Measurements from ENCODE around the gene CLEC18B. TPM values are rescaled to one million over a fixed set of nuclear protein-coding genes. Genes with fewer than 3 reads are reported as not detected.
"Not testable (repeated sequence)": the region's sequence is repeated elsewhere in the genome, so short reads cannot be mapped to it uniquely, and the experiment has no call there.

CLEC18B gene
- total RNA-seq, 1 donor from 2014 or later = 4.9 TPM

DNA sequence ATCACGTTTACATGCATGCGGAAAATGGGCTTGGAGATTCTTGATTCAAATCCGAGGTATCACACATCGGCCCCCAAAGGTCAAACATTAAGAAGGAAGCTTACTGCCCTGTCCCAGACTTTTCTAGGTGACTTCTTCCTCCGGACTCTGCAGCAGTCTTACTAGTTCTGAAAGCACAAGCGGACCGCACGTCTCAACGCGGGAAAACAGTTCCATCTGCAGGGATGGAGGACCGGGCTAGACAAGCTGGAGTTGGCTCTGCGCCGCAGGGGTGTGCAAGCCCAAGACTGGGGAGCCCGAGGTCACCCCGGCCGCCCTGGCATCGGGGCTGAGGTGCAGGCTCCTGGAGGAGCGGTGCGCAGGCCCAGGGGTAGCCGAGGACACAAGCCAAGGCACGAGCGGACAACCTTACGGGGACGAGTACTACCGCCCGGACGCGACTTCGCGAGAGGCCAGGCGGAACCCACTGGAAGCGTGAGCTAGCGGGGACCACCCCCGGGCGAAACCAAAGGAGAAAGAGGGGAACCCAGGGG lies 53.7 kb downstream of the CLEC18B start:
- H3K4me3 Mint-ChIP-seq (ENCODE audit: unreplicated experiment) = peak overlapping the region; percentile 96
- H3K27me3 ChIP-seq (ENCODE audit: insufficient read depth, low read length); H3K4me1 ChIP-seq (ENCODE audit: insufficient read depth, low read length); H3K9me3 Mint-ChIP-seq (ENCODE audit: unreplicated experiment); H3K9me3 ChIP-seq (ENCODE audit: insufficient read depth, low read depth, low read length); H3K36me3 Mint-ChIP-seq (ENCODE audit: low read depth, unreplicated experiment); FAIRE-seq; H3K36me3 ChIP-seq (ENCODE audit: insufficient read depth, low read length); H3K4me1 Mint-ChIP-seq (ENCODE audit: low read depth, unreplicated experiment); H3K27me3 Mint-ChIP-seq (ENCODE audit: low read depth, unreplicated experiment): not testable (repeated sequence)
- peak; percentile 24 for DNase-seq (ENCODE audit: low read depth)
- H3K27ac Mint-ChIP-seq (ENCODE audit: unreplicated experiment) = peak overlapping the region; percentile 86
- Histone ChIP-seq H2AFZ (ENCODE audit: low read depth, low read length) (peak overlapping the region; percentile 73), H3K9ac (ENCODE audit: low read length) (peak overlapping the region; percentile 91), H3K4me3 (ENCODE audit: insufficient read depth, low read depth, low read length) (peak overlapping the region; percentile 84), H3K27ac (ENCODE audit: low read depth, low read length) (peak overlapping the region; percentile 56), H3K4me2 (ENCODE audit: low read length) (peak overlapping the region; percentile 95), H3K79me2 (ENCODE audit: insufficient read depth, low read length) (peaks cover 44% of the 10 kb centered on the region), H4K20me1 (ENCODE audit: insufficient read depth, low read length) (peaks cover 16% of the 10 kb centered on the region)

DNA sequence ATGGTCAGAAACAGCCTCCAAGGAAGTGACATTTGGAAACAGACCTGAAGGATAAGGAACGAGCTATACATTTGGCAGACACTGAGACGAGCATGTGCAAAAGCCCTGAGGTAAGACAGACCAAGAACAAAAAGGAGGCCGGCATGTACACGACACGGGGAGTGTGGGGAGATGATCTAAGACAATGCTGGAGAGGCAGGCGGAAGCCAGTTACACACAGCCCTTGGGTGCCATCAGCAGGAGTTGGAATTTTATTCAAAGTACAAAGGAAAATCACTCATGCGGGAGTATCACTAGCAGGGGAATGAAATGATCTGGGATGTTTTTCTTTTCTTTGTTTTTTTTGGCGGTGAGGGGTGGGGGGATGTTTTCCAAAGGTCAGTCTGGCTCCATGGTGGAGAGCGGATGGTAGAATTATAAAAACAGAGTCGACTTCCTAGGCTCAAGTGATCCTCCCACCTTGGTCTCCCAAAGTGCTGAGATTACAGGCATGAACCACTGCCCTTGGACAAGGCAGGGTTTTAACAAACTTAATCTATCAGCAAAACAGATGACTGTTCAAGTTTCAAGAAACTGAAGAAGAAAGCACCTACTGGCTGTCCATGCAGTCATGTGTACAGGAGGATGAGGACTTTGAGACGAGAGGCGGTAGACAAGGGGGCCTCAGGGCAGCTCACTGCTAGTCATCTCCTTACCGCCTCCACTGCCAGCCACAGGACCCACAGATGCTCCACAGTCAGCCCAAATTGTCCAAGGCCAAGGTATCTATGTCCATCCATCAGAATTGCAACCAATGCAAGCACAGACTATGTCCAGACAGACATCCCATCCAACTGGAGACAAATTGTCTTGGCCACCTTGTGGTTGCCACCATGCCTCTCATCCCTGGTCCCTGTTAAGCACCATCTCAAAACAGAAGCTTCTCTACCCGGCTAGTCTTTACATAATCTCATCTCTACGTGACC lies 59.4 kb downstream of the CLEC18B start:
- H3K4me3 Mint-ChIP-seq (ENCODE audit: unreplicated experiment); H3K27me3 Mint-ChIP-seq (ENCODE audit: low read depth, unreplicated experiment); H3K4me2 ChIP-seq (ENCODE audit: low read length); H3K9me3 ChIP-seq (ENCODE audit: insufficient read depth, low read depth, low read length); H2AFZ ChIP-seq (ENCODE audit: low read depth, low read length); H3K36me3 Mint-ChIP-seq (ENCODE audit: low read depth, unreplicated experiment); H3K4me1 Mint-ChIP-seq (ENCODE audit: low read depth, unreplicated experiment); H3K27ac Mint-ChIP-seq (ENCODE audit: unreplicated experiment); H3K9ac ChIP-seq (ENCODE audit: low read length); H3K27me3 ChIP-seq (ENCODE audit: insufficient read depth, low read length); DNase-seq (ENCODE audit: low read depth); H3K27ac ChIP-seq (ENCODE audit: low read depth, low read length); H3K9me3 Mint-ChIP-seq (ENCODE audit: unreplicated experiment); H3K4me3 ChIP-seq (ENCODE audit: insufficient read depth, low read depth, low read length); FAIRE-seq; H3K36me3 ChIP-seq (ENCODE audit: insufficient read depth, low read length); H3K4me1 ChIP-seq (ENCODE audit: insufficient read depth, low read length): not testable (repeated sequence)
- peaks cover 25% of the 10 kb centered on the region for H4K20me1 ChIP-seq (ENCODE audit: insufficient read depth, low read length)
- H3K79me2 ChIP-seq (ENCODE audit: insufficient read depth, low read length) = peaks cover 43% of the 10 kb centered on the region

Other genes with a start within 250 kb of the CLEC18B start
- 90.8 and 96.1 TPM in 2 replicates for gene PSMD7, start 124.7 kb downstream of the CLEC18B start, total RNA-seq
- gene NPIPB15, start 45.2 kb downstream of the CLEC18B start, total RNA-seq = 3.4 and 3.6 TPM in 2 replicates
- 153 and 182 TPM in 2 replicates for gene GLG1, start 185.6 kb upstream of the CLEC18B start, total RNA-seq
- gene RFWD3, start 245.4 kb upstream of the CLEC18B start, total RNA-seq = 32.2 and 34.3 TPM in 2 replicates

Measured in astrocyte (in vitro differentiated cells and primary cell).